RWPE1 (cell line): ENCODE results near the gene LMNTD2.

Experiments used
- CTCF ChIA-PET: fragments of 350-600 bp; sonication (Branson Sonifier 250); formaldehyde crosslinking; extraction: SDS; loops from one replicate; lab custom pipeline; 2021; lab: Yijun Ruan, JAX
- POLR2A ChIA-PET: fragments of 400-600 bp; formaldehyde crosslinking; extraction: SDS; loops from one replicate; lab custom pipeline; 2020; ENCODE audit warnings: antibody characterized with exemption; ENCODE audit not compliant: low non-redundant PET; lab: Yijun Ruan, JAX
- DNase-seq: peaks from one replicate; pipeline ENCODE4 v3.0.0; 2012; ENCODE audit warnings: low spot score
- H3K27ac ChIP-seq: fragments of 450-650 bp; 2 replicates; pipeline ENCODE4 v1.5.1; 2017
- CTCF ChIP-seq: fragments of 450-650 bp; conservative IDR thresholded peaks from 2 replicates; pipeline ENCODE4 v1.5.1; 2017; ENCODE audit warnings: low read depth, mild to moderate bottlenecking

Gene LMNTD2

DNA sequence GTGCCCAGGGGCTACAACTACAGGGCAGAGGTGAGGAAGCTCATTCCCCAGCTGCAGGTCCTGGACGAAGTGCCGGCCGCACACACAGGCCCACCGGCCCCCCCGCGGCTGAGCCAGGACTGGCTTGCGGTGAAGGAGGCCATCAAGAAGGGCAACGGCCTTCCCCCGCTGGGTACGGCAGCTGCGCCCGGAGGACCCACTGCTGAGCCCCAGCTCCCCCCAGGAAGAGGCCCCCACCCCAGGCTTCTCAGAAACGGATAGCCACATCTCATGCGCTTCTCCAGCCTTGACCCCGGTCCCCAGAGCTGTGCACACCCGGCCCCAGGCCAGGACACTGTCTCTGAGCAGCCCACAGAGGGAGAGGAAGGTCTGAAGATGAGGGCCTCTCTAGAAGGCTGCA lies 9.4 kb downstream of the LMNTD2 start:
- TF ChIP-seq CTCF: no peak
- CTCF ChIA-PET: interaction anchor here (0.6 kb wide), 3 partner anchors 63 to 505 kb away, joined by 3 to 5 read pairs (median 3); no protein-coding TSS in a partner anchor
- DNase-seq: no peak
- POLR2A ChIA-PET: no interaction called here
- no peak overlapping the region; the same call in 1 of the 2 replicates for H3K27ac ChIP-seq

DNA sequence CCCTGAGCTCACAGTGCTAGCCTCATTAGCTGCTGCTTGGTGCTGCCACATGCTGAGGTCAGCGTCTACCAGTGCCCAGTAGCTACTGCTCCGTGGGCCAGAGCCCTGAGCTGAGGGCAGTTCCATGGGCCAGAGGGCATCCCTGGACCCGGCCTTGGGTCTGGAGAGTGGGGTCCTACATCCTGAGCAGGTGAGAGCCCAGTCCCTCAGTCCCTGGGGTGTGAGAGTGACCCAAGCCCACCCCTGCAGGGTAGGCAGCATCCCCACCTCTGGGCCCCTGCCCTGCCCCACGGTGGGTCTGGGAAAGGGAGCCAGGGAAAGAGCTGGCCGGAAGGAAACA lies 9.8 kb downstream of the LMNTD2 start:
- POLR2A ChIA-PET: no interaction called here
- no peak for TF ChIP-seq CTCF
- CTCF ChIA-PET: interaction anchor here (0.6 kb wide), 2 partner anchors 63 to 505 kb away, joined by 3 to 5 read pairs; no protein-coding TSS in a partner anchor
- DNase-seq: no peak
- no peak overlapping the region for H3K27ac ChIP-seq

GRCh38 chr11:550021-550745 lies 10.4 kb downstream of the LMNTD2 start:
- TF ChIP-seq CTCF: no peak
- CTCF ChIA-PET: no interaction called here

DNA sequence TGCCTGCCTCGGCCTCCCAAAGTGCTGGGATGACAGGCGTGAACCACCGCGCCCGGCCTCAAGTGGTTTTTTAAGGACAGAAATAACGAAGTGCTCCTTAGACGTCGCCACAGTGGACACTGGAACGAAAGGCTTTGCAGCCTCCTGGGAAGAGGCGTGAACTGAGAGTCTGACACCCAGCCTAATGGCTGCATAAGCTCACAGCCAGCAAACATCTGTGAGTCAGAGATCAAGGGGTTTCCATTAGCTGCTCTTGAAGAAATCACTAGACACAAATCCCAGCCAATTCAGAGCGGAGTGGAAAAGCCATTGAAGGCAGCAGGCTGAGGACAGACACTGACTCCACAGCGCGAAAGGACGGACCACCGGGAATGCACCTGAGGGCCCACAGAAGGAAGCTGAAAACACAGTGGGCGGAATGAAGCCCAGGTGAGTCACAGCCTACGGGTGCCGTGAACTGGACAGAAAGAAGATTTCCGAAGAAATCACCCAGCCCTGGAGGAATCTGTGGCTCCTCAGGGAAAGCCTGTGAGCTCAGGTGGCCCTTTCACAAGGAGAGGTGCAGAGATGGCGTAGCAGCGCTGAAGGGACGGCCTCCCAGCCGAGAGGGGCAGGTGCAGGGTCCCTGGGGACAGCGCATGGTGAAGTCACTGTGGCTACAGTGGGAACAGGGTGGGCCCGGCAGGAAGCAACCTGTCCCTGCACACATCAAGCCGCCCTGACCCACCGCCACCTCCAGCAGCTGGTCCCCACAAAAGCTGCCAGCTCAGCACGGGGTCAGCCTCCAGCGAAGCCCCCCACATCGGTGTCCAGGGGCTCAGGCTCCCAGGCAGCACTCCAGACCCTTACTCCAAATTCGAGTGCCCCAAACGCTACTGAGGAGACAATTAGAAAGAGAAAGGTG lies 11.6 kb downstream of the LMNTD2 start:
- POLR2A ChIA-PET: no interaction called here
- DNase-seq: no peak
- peak overlapping the region; percentile 29; the same call in 1 of the 2 replicates for H3K27ac ChIP-seq
- CTCF ChIA-PET: interaction anchor here (0.6 kb wide), 1 partner anchor 18 kb away, joined by 3 read pairs; no protein-coding TSS in a partner anchor
- TF ChIP-seq CTCF: no peak

More at GRCh38 chr11:550021-550745, 10.4 kb downstream of the LMNTD2 start:
- no peak for DNase-seq
- POLR2A ChIA-PET: no interaction called here
- no peak overlapping the region for H3K27ac ChIP-seq

DNA sequence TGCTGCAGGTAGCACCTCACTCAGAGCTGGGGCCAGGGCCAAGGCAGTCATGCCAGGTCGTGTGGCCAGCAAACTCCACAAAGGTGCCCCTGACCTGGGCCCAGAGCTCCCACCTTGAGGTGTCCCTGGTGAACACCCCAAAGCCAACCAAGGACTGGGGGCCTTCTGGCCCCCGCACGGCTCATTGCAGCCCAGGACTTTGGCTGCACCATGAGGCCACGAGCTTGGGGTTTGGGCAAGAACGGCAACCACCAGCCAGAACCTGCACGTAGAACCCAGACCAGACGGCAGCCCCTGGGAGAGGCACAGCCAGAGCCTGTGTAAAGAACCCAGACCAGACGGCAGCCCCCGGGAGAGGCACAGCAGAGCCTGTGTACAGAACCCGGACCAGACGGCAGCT lies 15.4 kb downstream of the LMNTD2 start:
- ChIA-PET POLR2A (no interaction called here), CTCF (no interaction called here)
- TF ChIP-seq CTCF: no peak
- DNase-seq: no peak
- no peak overlapping the region for H3K27ac ChIP-seq

DNA sequence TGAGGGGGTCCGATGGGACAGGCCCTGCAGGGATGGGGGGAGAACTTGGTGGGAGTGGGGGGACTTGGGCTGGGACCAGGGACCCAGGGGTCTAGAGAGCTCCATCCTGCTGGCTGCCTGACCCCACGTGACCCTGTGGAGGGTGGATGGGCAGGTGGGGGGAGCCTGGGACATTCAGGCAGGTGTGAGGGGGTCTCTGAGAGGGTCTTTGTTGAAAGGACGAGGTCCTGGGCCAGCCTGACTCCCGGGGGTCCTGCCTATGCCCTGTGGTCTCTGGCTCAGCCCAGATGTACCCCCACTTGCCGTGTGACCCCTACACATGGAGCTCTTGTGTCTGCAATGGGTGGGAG lies 15.7 kb downstream of the LMNTD2 start:
- no peak for DNase-seq
- H3K27ac ChIP-seq: no peak overlapping the region
- TF ChIP-seq CTCF: no peak
- POLR2A ChIA-PET: no interaction called here
- CTCF ChIA-PET: no interaction called here
